H9 (cell line): ENCODE measurements around the gene FLT1. TPM values are rescaled to one million over a fixed set of nuclear protein-coding genes. Genes with fewer than 3 reads are reported as not detected.

Experiments
- DNase-seq: peaks from one replicate; pipeline ENCODE4 v3.0.0-alpha.2; 2017
- H2AFZ ChIP-seq: one replicate; pipeline ENCODE4 v1.6.1; 2013; ENCODE audit warnings: mild to moderate bottlenecking, low read length, control low read depth, moderate library complexity
- H2AK5ac ChIP-seq: 2 replicates; pipeline ENCODE4 v1.6.1; 2013; ENCODE audit warnings: low read length, control low read depth, mixed read lengths; ENCODE audit not compliant: insufficient read length
- H2BK120ac ChIP-seq: one replicate; pipeline ENCODE4 v1.6.1; 2013; ENCODE audit warnings: low read depth, mild to moderate bottlenecking, low read length, control low read depth, inconsistent platforms; ENCODE audit not compliant: poor library complexity, severe bottlenecking
- H2BK12ac ChIP-seq: 2 replicates; pipeline ENCODE4 v1.6.1; 2013; ENCODE audit warnings: low read length, control low read depth, mixed read lengths, low read depth; ENCODE audit not compliant: insufficient read length
- H2BK15ac ChIP-seq: 2 replicates; pipeline ENCODE4 v1.6.1; 2013; ENCODE audit warnings: low read depth, low read length, control low read depth
- H2BK20ac ChIP-seq: one replicate; pipeline ENCODE4 v1.6.1; 2013; ENCODE audit warnings: low read depth, mild to moderate bottlenecking, low read length, control low read depth, inconsistent platforms; ENCODE audit not compliant: poor library complexity, severe bottlenecking
- H2BK5ac ChIP-seq: 2 replicates; pipeline ENCODE4 v1.6.1; 2013; ENCODE audit warnings: low read length, control low read depth, mixed read lengths; ENCODE audit not compliant: insufficient read length
- H3K14ac ChIP-seq: 2 replicates; pipeline ENCODE4 v1.6.1; 2013; ENCODE audit warnings: low read length, control low read depth; ENCODE audit not compliant: insufficient read depth
- H3K18ac ChIP-seq: 2 replicates; pipeline ENCODE4 v1.6.1; 2013; ENCODE audit warnings: low read depth, mild to moderate bottlenecking, mixed read lengths, low read length, control low read depth; ENCODE audit not compliant: insufficient read length
- H3K23ac ChIP-seq: 2 replicates; pipeline ENCODE4 v1.6.1; 2013; ENCODE audit warnings: low read length, control low read depth, mixed read lengths, low read depth; ENCODE audit not compliant: insufficient read length
- H3K23me2 ChIP-seq: 2 replicates; pipeline ENCODE4 v1.6.1; 2013; ENCODE audit warnings: low read depth, mild to moderate bottlenecking, mixed read lengths, low read length, control low read depth; ENCODE audit not compliant: insufficient read length, poor library complexity, severe bottlenecking
- H3K27ac ChIP-seq: 2 replicates; pipeline ENCODE4 v1.5.1; 2013; ENCODE audit warnings: low read length, control low read depth, mixed read lengths, low read depth; ENCODE audit not compliant: insufficient read length
- H3K27me3 ChIP-seq: 2 replicates; pipeline ENCODE4 v1.6.1; 2013; ENCODE audit warnings: low read length, control low read depth, inconsistent platforms; ENCODE audit not compliant: insufficient read depth
- H3K4ac ChIP-seq: 2 replicates; pipeline ENCODE4 v1.6.1; 2013; ENCODE audit warnings: low read depth, mild to moderate bottlenecking, control low read depth, inconsistent platforms, low read length, moderate library complexity
- H3K4me1 ChIP-seq: 2 replicates; pipeline ENCODE4 v1.6.1; 2013; ENCODE audit warnings: low read length, control low read depth, inconsistent platforms; ENCODE audit not compliant: insufficient read depth
- H3K4me2 ChIP-seq: 2 replicates; pipeline ENCODE4 v1.6.1; 2013; ENCODE audit warnings: low read length, control low read depth, mixed read lengths; ENCODE audit not compliant: insufficient read length, insufficient read depth
- H3K56ac ChIP-seq: 2 replicates; pipeline ENCODE4 v1.6.1; 2013; ENCODE audit warnings: low read depth, mild to moderate bottlenecking, mixed read lengths, low read length, control low read depth; ENCODE audit not compliant: insufficient read length
- H3K79me1 ChIP-seq: 2 replicates; pipeline ENCODE4 v1.6.1; 2013; ENCODE audit warnings: low read depth, mild to moderate bottlenecking, moderate library complexity, low read length, control low read depth, inconsistent platforms; ENCODE audit not compliant: insufficient read depth, poor library complexity, severe bottlenecking
- H3K79me2 ChIP-seq: 2 replicates; pipeline ENCODE4 v1.6.1; 2013; ENCODE audit warnings: low read length, control low read depth, inconsistent platforms; ENCODE audit not compliant: insufficient read depth
- H3K9ac ChIP-seq: 2 replicates; pipeline ENCODE4 v1.6.1; 2013; ENCODE audit warnings: low read length, control low read depth, mixed read lengths; ENCODE audit not compliant: insufficient read length; ENCODE audit errors: extremely low read depth
- H3K9me3 ChIP-seq: one replicate; pipeline ENCODE4 v1.6.1; 2013; ENCODE audit warnings: low read depth, low read length, inconsistent platforms; ENCODE audit not compliant: control insufficient read depth
- H3T11ph ChIP-seq: one replicate; pipeline ENCODE4 v1.6.1; 2013; ENCODE audit warnings: mild to moderate bottlenecking, low read length, control low read depth, inconsistent platforms
- H4K20me1 ChIP-seq: one replicate; pipeline ENCODE4 v1.6.1; 2013; ENCODE audit not compliant: control insufficient read depth, insufficient read length, insufficient read depth
- H4K5ac ChIP-seq: 2 replicates; pipeline ENCODE4 v1.6.1; 2013; ENCODE audit warnings: low read depth, mild to moderate bottlenecking, mixed read lengths, low read length, control low read depth; ENCODE audit not compliant: insufficient read length
- H4K8ac ChIP-seq: replicated peaks from 2 replicates; pipeline ENCODE4 v1.6.1; 2013; ENCODE audit warnings: low read length, control low read depth, mixed read lengths, low read depth; ENCODE audit not compliant: insufficient read length
- H4K91ac ChIP-seq: 2 replicates; pipeline ENCODE4 v1.6.1; 2013; ENCODE audit warnings: low read depth, mild to moderate bottlenecking, moderate library complexity, mixed read lengths, low read length, control low read depth; ENCODE audit not compliant: insufficient read length
- H3K27ac Mint-ChIP-seq, 3 experiments: 2 replicates in 2 of 3; 3 replicates in 1 of 3; pipeline ENCODE4 v1.8.0; 2020 to 2021; ENCODE audit warnings: mixed read lengths in 3 of 3, mild to moderate bottlenecking in 1 of 3, moderate library complexity in 1 of 3
- H3K27me3 Mint-ChIP-seq: 2 replicates; pipeline ENCODE4 v1.8.0; 2021; ENCODE audit warnings: low read depth, mild to moderate bottlenecking, moderate library complexity, mixed read lengths
- H3K36me3 Mint-ChIP-seq, 3 experiments: 2 replicates in 2 of 3; 3 replicates in 1 of 3; pipeline ENCODE4 v1.8.0; 2020 to 2021; ENCODE audit warnings: low read depth in 3 of 3, mixed read lengths in 3 of 3; ENCODE audit not compliant: insufficient read depth in 1 of 3
- H3K4me1 Mint-ChIP-seq, 2 experiments: 2 replicates each; pipeline ENCODE4 v1.8.0; 2020; ENCODE audit warnings: mixed read lengths in 2 of 2
- H3K4me3 Mint-ChIP-seq, 2 experiments: 2 replicates in 1 of 2; 3 replicates in 1 of 2; pipeline ENCODE4 v1.8.0; 2020 to 2021; ENCODE audit warnings: mild to moderate bottlenecking in 2 of 2, mixed read lengths in 2 of 2, moderate library complexity in 1 of 2
- H3K9me3 Mint-ChIP-seq, 2 experiments: 2 replicates in 1 of 2; 3 replicates in 1 of 2; pipeline ENCODE4 v1.8.0; 2020; ENCODE audit warnings: mild to moderate bottlenecking in 2 of 2, mixed read lengths in 2 of 2, moderate library complexity in 1 of 2
- WGBS: extraction: QIAGEN DNeasy Blood & Tissue Kit; methylation state at CpG from one replicate; pipeline ENCODE4 v1.1.7; 2013; ENCODE audit warnings: missing lambda C conversion rate, low lambda C conversion rate, mixed read lengths; ENCODE audit not compliant: insufficient read length; ENCODE audit errors: extremely low coverage; 5-methylcytosine and 5-hydroxymethylcytosine counted together
- total RNA-seq: library from RNA; stranded (reverse); gene quantifications from 2 replicates; pipeline ENCODE4 v1.2.1, GENCODE V29; 2021
- TF ChIP-seq, protein P1 (sequence below): fragments of 200-600 bp; sonication (generic); conservative IDR thresholded peaks from 3 replicates; pipeline ENCODE4 v1.8.0; 2021; ENCODE audit warnings: antibody characterized with exemption, mild to moderate bottlenecking

Gene FLT1
- total RNA-seq, 1 experiment from 2014 or later, result 84.1 TPM

DNA sequence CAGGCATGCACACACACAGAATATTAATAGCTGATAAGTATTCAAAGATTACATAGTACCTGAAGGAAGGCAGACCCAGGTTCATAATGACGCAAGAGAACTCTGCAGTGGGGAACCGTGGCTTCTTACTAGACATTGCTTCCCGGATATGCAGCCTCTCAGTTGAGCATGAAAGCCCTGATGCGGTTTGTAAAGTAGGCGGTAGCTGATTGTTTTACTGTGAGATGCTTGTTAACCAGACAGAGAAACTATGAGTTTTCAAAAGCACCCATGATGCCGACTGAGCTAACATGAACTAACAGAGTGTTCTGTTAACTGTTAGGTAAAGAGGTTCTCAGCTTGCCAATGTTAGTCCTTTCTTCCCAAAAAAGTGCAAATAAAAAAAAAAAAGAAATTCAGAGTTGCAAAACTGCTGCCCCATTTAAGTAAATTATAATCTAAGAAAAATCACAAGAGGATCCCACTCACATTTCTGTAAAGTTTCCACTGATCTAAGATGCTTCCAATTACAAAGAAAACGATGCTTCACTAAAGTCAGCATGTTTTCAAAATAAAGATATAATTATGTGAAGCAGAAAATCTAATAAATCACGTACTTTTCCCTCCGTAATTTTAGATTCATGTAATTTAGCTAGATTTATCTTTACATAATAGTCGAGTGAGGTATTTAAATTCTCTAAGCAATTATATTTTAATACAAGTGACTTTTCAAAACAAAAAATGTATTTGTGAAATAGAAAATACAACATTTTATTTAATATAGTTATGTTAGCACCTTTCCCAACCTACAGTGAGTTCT is 2.2 kb downstream of the FLT1 start:
- peaks cover 15% of the 10 kb centered on the region; the same call in 1 of the 2 replicates for H3K4me1 ChIP-seq
- H3K79me1 ChIP-seq, result peaks cover 6% of the 10 kb centered on the region
- H3T11ph ChIP-seq, result no peak overlapping the region
- H2BK120ac ChIP-seq, result no peak overlapping the region
- H3K27me3 ChIP-seq, result no peaks in the 10 kb centered on the region; the same call in 1 of the 2 replicates
- no peak overlapping the region for H3K18ac ChIP-seq
- Mint-ChIP-seq H3K4me3 (peak overlapping the region; percentile 89 to 94), H3K36me3 (peaks cover 23 to 33% (median 31%) of the 10 kb centered on the region in 3 experiments), H3K4me1 (peaks cover 60 to 68% of the 10 kb centered on the region in 2 experiments), H3K27ac (no peak overlapping the region; a peak in 1 of 7 replicates), H3K9me3 (peaks cover 0 to 1% of the 10 kb centered on the region in 2 experiments; a peak in 2 of 5 replicates), H3K27me3 (peaks cover 21% of the 10 kb centered on the region)
- no peak overlapping the region for H3K4ac ChIP-seq
- H3K23me2 ChIP-seq, result peaks cover 27% of the 10 kb centered on the region
- H3K56ac ChIP-seq, result no peak overlapping the region
- H3K23ac ChIP-seq, result no peak overlapping the region
- H2BK15ac ChIP-seq, result no peak overlapping the region
- no peak overlapping the region for H3K14ac ChIP-seq
- no peak overlapping the region for H2AFZ ChIP-seq
- H4K8ac ChIP-seq, result no peak overlapping the region
- H4K5ac ChIP-seq, result no peak overlapping the region
- no peaks in the 10 kb centered on the region for H4K20me1 ChIP-seq
- H3K9ac ChIP-seq, result no peak overlapping the region
- no peaks in the 10 kb centered on the region for H3K9me3 ChIP-seq
- no CpG with 5 or more reads among the region's 10 CpGs for WGBS
- peak overlapping the region; percentile 89 for H3K4me2 ChIP-seq
- no peak overlapping the region for H2BK5ac ChIP-seq
- H4K91ac ChIP-seq, result no peak overlapping the region
- TF ChIP-seq, protein P1, sequence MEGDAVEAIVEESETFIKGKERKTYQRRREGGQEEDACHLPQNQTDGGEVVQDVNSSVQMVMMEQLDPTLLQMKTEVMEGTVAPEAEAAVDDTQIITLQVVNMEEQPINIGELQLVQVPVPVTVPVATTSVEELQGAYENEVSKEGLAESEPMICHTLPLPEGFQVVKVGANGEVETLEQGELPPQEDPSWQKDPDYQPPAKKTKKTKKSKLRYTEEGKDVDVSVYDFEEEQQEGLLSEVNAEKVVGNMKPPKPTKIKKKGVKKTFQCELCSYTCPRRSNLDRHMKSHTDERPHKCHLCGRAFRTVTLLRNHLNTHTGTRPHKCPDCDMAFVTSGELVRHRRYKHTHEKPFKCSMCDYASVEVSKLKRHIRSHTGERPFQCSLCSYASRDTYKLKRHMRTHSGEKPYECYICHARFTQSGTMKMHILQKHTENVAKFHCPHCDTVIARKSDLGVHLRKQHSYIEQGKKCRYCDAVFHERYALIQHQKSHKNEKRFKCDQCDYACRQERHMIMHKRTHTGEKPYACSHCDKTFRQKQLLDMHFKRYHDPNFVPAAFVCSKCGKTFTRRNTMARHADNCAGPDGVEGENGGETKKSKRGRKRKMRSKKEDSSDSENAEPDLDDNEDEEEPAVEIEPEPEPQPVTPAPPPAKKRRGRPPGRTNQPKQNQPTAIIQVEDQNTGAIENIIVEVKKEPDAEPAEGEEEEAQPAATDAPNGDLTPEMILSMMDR, result no peak
- no peak overlapping the region for H2AK5ac ChIP-seq
- H3K79me2 ChIP-seq, result peaks cover 45% of the 10 kb centered on the region; the same call in 1 of the 2 replicates
- no peak overlapping the region for H2BK20ac ChIP-seq
- H2BK12ac ChIP-seq, result no peak overlapping the region
- DNase-seq, result no peak
- no peak overlapping the region for H3K27ac ChIP-seq
